GM18507 (cell line): Measurements from ENCODE around the gene SRSF10.
"Not testable (repeated sequence)": the region's sequence is repeated elsewhere in the genome, so short reads cannot be mapped to it uniquely, and the experiment has no call there.

ENCODE experiments used
- DNase-seq: peaks from one replicate; pipeline ENCODE4 v3.0.0; 2011; ENCODE audit warnings: low read depth; ENCODE audit not compliant: insufficient read length; ENCODE audit errors: extremely low spot score
- FAIRE-seq: peaks from 2 replicates; lab custom pipeline; 2011; peaks lifted over from hg19 to GRCh38; lab: Jason Lieb, UNC

SRSF10 gene

GRCh38 chr1:24002695-24003094, 22.6 kb upstream of the SRSF10 start:
- no peak for DNase-seq
- FAIRE-seq = no peak

GRCh38 chr1:23999156-23999671, 19.1 kb upstream of the SRSF10 start:
- no peak for FAIRE-seq

GRCh38 chr1:23997812-23998211, 17.7 kb upstream of the SRSF10 start:
- DNase-seq (no peak), FAIRE-seq (no peak)

More at GRCh38 chr1:23999156-23999671, 19.1 kb upstream of the SRSF10 start:
- DNase-seq = no peak

GRCh38 chr1:23996700-23997229, 16.6 kb upstream of the SRSF10 start:
- FAIRE-seq (no peak), DNase-seq (no peak)

GRCh38 chr1:23995431-23995837, 15.3 kb upstream of the SRSF10 start:
- FAIRE-seq (no peak), DNase-seq (no peak)

GRCh38 chr1:23992011-23992410, 11.9 kb upstream of the SRSF10 start:
- FAIRE-seq, DNase-seq: not testable (repeated sequence)

- DNase-seq (no peak), FAIRE-seq (no peak)
Observed at GRCh38 chr1:23989263-23989662, 9.1 kb upstream of the SRSF10 start.

- not testable (repeated sequence) for DNase-seq, FAIRE-seq
Observed at GRCh38 chr1:23987038-23987437, 6.9 kb upstream of the SRSF10 start.

GRCh38 chr1:23984417-23985186, 4.5 kb upstream of the SRSF10 start:
- DNase-seq (no peak), FAIRE-seq (no peak)

- FAIRE-seq = no peak
- no peak for DNase-seq
Observed at GRCh38 chr1:23980728-23981070, 572 bp upstream of the SRSF10 start.

GRCh38 chr1:23979387-23979880, 693 bp downstream of the SRSF10 start:
- no peak for DNase-seq
- FAIRE-seq = peak; percentile 47

- FAIRE-seq (no peak), DNase-seq (no peak)
Observed at GRCh38 chr1:23978805-23979204, 1.3 kb downstream of the SRSF10 start.

- DNase-seq = no peak
- FAIRE-seq = no peak
Observed at GRCh38 chr1:23977854-23978191, 2.3 kb downstream of the SRSF10 start.

- FAIRE-seq (no peak), DNase-seq (no peak)
Observed at GRCh38 chr1:23977187-23977853, 2.8 kb downstream of the SRSF10 start.

GRCh38 chr1:23967871-23968270, 12.3 kb downstream of the SRSF10 start:
- DNase-seq (no peak), FAIRE-seq (no peak)

- FAIRE-seq = no peak
- no peak for DNase-seq
Observed at GRCh38 chr1:23966973-23967493, 13.1 kb downstream of the SRSF10 start.

- FAIRE-seq (no peak), DNase-seq (no peak)
Observed at GRCh38 chr1:23964790-23965740, 15.1 kb downstream of the SRSF10 start.

GRCh38 chr1:23964235-23964668, 15.9 kb downstream of the SRSF10 start:
- FAIRE-seq (no peak), DNase-seq (no peak)

GRCh38 chr1:23963617-23964234, 16.4 kb downstream of the SRSF10 start:
- peak; percentile 26 for FAIRE-seq
- DNase-seq = no peak
